RWPE2 (cell line): ENCODE results near the gene SLC22A13.

Experiments used
- ATAC-seq: fragments of 200-7000 bp; cut with Tn5 transposase; 3 replicates; pipeline ENCODE4 v1.9.1; 2021; ENCODE audit warnings: low read depth
- DNase-seq: peaks from one replicate; pipeline ENCODE4 v3.0.0-alpha.2; 2020; ENCODE audit warnings: low spot score
- H3K27ac ChIP-seq: fragments of 450-650 bp; 2 replicates; pipeline ENCODE4 v1.5.1; 2017; ENCODE audit warnings: mild to moderate bottlenecking; ENCODE audit not compliant: poor library complexity, severe bottlenecking
- H3K27me3 ChIP-seq: fragments of 250-450 bp; sonication (Bioruptor Pico); 2 replicates; pipeline ENCODE4 v1.5.1; 2021; ENCODE audit warnings: mild to moderate bottlenecking, moderate library complexity; ENCODE audit not compliant: insufficient read depth, poor library complexity, severe bottlenecking
- H3K36me3 ChIP-seq: fragments of 250-450 bp; sonication (Bioruptor Pico); 2 replicates; pipeline ENCODE4 v1.5.1; 2020; ENCODE audit warnings: low read depth, mild to moderate bottlenecking, moderate library complexity
- H3K4me1 ChIP-seq: fragments of 250-450 bp; sonication (Bioruptor Pico); 2 replicates; pipeline ENCODE4 v1.5.1; 2021; ENCODE audit warnings: mild to moderate bottlenecking, moderate library complexity; ENCODE audit not compliant: insufficient read depth, poor library complexity, severe bottlenecking
- H3K4me3 ChIP-seq: fragments of 250-450 bp; sonication (Bioruptor Pico); 2 replicates; pipeline ENCODE4 v1.5.1; 2021; ENCODE audit warnings: mild to moderate bottlenecking, moderate library complexity; ENCODE audit not compliant: severe bottlenecking
- H3K9me3 ChIP-seq: fragments of 250-450 bp; sonication (Bioruptor Pico); 2 replicates; pipeline ENCODE4 v1.5.1; 2021; ENCODE audit warnings: mild to moderate bottlenecking, moderate library complexity; ENCODE audit not compliant: severe bottlenecking
- CTCF ChIP-seq: fragments of 450-650 bp; IDR thresholded peaks from one replicate; pipeline ENCODE4 v1.5.1; 2017; ENCODE audit warnings: mild to moderate bottlenecking, moderate library complexity; ENCODE audit not compliant: poor library complexity, severe bottlenecking

The SLC22A13 gene

GRCh38 chr3:38257583-38257982, 8.0 kb upstream of the SLC22A13 start:
- no peak for ATAC-seq
- H3K36me3 ChIP-seq: peaks cover 34% of the 10 kb centered on the region
- TF ChIP-seq CTCF: no peak
- no peaks in the 10 kb centered on the region for H3K27me3 ChIP-seq
- no peak overlapping the region for H3K4me3 ChIP-seq
- H3K4me1 ChIP-seq: no peaks in the 10 kb centered on the region
- no peak for DNase-seq
- no peaks in the 10 kb centered on the region for H3K9me3 ChIP-seq
- H3K27ac ChIP-seq: no peak overlapping the region

- Histone ChIP-seq H3K36me3 (peaks cover 10% of the 10 kb centered on the region), H3K9me3 (no peaks in the 10 kb centered on the region), H3K4me1 (no peaks in the 10 kb centered on the region), H3K27me3 (no peaks in the 10 kb centered on the region), H3K4me3 (no peak overlapping the region), H3K27ac (no peak overlapping the region)
- ATAC-seq (no peak), DNase-seq (no peak)
- no peak for TF ChIP-seq CTCF
Measured at GRCh38 chr3:38260474-38260873, 5.1 kb upstream of the SLC22A13 start.

GRCh38 chr3:38264353-38264771, 1.2 kb upstream of the SLC22A13 start:
- H3K27me3 ChIP-seq: no peaks in the 10 kb centered on the region
- H3K4me3 ChIP-seq: no peak overlapping the region
- H3K36me3 ChIP-seq: peaks cover 6% of the 10 kb centered on the region; the same call in 1 of the 2 replicates
- no peak for TF ChIP-seq CTCF
- H3K27ac ChIP-seq: no peak overlapping the region
- H3K4me1 ChIP-seq: no peaks in the 10 kb centered on the region
- H3K9me3 ChIP-seq: no peaks in the 10 kb centered on the region
- DNase-seq: no peak
- peak; percentile 37; the same call in 2 of the 3 replicates for ATAC-seq

- H3K9me3 ChIP-seq: no peaks in the 10 kb centered on the region
- H3K4me1 ChIP-seq: no peaks in the 10 kb centered on the region
- no peak for TF ChIP-seq CTCF
- H3K36me3 ChIP-seq: peaks cover 6% of the 10 kb centered on the region; the same call in 1 of the 2 replicates
- no peak for DNase-seq
- no peak overlapping the region for H3K27ac ChIP-seq
- H3K4me3 ChIP-seq: no peak overlapping the region
- no peaks in the 10 kb centered on the region for H3K27me3 ChIP-seq
- ATAC-seq: no peak
Measured at GRCh38 chr3:38264779-38265178, 833 bp upstream of the SLC22A13 start.

GRCh38 chr3:38266810-38267209, 1.2 kb downstream of the SLC22A13 start:
- no peak for TF ChIP-seq CTCF
- no peak overlapping the region for H3K27ac ChIP-seq
- ATAC-seq: no peak

More at GRCh38 chr3:38266810-38267209, 1.2 kb downstream of the SLC22A13 start:
- H3K36me3 ChIP-seq: no peaks in the 10 kb centered on the region
- H3K27me3 ChIP-seq: no peaks in the 10 kb centered on the region
- H3K4me3 ChIP-seq: no peak overlapping the region
- no peak for DNase-seq
- no peaks in the 10 kb centered on the region for H3K4me1 ChIP-seq
- H3K9me3 ChIP-seq: no peaks in the 10 kb centered on the region
